Measurements from ENCODE around the gene LMX1B.
"Not testable (repeated sequence)": the region's sequence is repeated elsewhere in the genome, so short reads cannot be mapped to it uniquely, and the experiment has no call there.

The LMX1B gene

GRCh38 chr9:126708178-126708577, 94.5 kb downstream of the LMX1B start:
- Histone ChIP-seq H3K9ac (ENCODE audit: insufficient read length) (no peak overlapping the region), H3K9me3 (ENCODE audit: low read depth, low read length) (no peaks in the 10 kb centered on the region), H3K27ac (no peak overlapping the region), H3K4me3 (no peak overlapping the region), H3K36me3 (ENCODE audit: insufficient read depth, low read length) (no peaks in the 10 kb centered on the region)
- DNase-seq (ENCODE audit: low read depth, low spot score), result no peak
- no peak for TF ChIP-seq FOXP2 (optimal IDR thresholded peaks at IDR 0.05; ENCODE audit: control extremely low read depth, extremely low read length, insufficient read depth)
- TF ChIP-seq POLR2AphosphoS5 (IDR thresholded peaks at IDR 0.05; ENCODE audit: borderline replicate concordance, low read depth, low read length), result no peak
- TF ChIP-seq EZH2 (IDR thresholded peaks at IDR 0.05), result no peak

DNA sequence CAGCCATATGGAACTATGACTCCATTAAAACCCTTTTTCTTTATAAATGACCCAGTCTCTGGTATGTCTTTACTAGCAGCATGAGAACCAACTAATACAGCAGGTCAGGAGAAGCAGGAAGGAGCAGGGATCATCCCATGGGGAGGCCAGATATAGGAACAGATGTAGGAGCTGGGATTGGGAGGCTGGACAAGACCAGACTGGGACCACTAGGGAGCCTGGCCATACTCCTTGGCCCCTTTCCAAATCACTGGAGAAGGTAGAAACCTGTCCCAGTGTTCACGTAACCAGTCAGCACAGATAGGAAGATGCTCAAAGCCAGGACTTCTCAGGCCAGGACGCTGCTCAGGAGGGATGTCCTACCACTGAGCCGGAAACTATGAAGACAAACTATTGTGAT, 95.5 kb downstream of the LMX1B start:
- DNase-seq (ENCODE audit: low read depth, low spot score), result no peak
- TF ChIP-seq POLR2AphosphoS5 (IDR thresholded peaks at IDR 0.05; ENCODE audit: borderline replicate concordance, low read depth, low read length) (no peak), EZH2 (IDR thresholded peaks at IDR 0.05) (no peak), FOXP2 (optimal IDR thresholded peaks at IDR 0.05; ENCODE audit: control extremely low read depth, extremely low read length, insufficient read depth) (no peak)
- Histone ChIP-seq H3K27ac (no peak overlapping the region), H3K36me3 (ENCODE audit: insufficient read depth, low read length) (no peaks in the 10 kb centered on the region), H3K4me3 (no peak overlapping the region), H3K9me3 (ENCODE audit: low read depth, low read length) (no peaks in the 10 kb centered on the region), H3K9ac (ENCODE audit: insufficient read length) (no peak overlapping the region)

GRCh38 chr9:126715382-126715781, 101.7 kb downstream of the LMX1B start:
- DNase-seq (ENCODE audit: low read depth, low spot score), result no peak
- Histone ChIP-seq H3K9ac (ENCODE audit: insufficient read length) (no peak overlapping the region), H3K27ac (no peak overlapping the region), H3K36me3 (ENCODE audit: insufficient read depth, low read length) (no peaks in the 10 kb centered on the region), H3K4me3 (no peak overlapping the region), H3K9me3 (ENCODE audit: low read depth, low read length) (no peaks in the 10 kb centered on the region)
- TF ChIP-seq POLR2AphosphoS5 (IDR thresholded peaks at IDR 0.05; ENCODE audit: borderline replicate concordance, low read depth, low read length), result no peak
- TF ChIP-seq EZH2 (IDR thresholded peaks at IDR 0.05), result no peak
- no peak for TF ChIP-seq FOXP2 (optimal IDR thresholded peaks at IDR 0.05; ENCODE audit: control extremely low read depth, extremely low read length, insufficient read depth)

GRCh38 chr9:126717441-126717840, 103.7 kb downstream of the LMX1B start:
- not testable (repeated sequence) for H3K4me3 ChIP-seq; H3K9ac ChIP-seq (ENCODE audit: insufficient read length); H3K9me3 ChIP-seq (ENCODE audit: low read depth, low read length); DNase-seq (ENCODE audit: low read depth, low spot score); H3K36me3 ChIP-seq (ENCODE audit: insufficient read depth, low read length); H3K27ac ChIP-seq

GRCh38 chr9:126719618-126720031, 105.9 kb downstream of the LMX1B start:
- peak; percentile 86 for DNase-seq (ENCODE audit: low read depth, low spot score)
- H3K4me3 ChIP-seq, result peak overlapping the region; percentile 60
- no peaks in the 10 kb centered on the region for H3K9me3 ChIP-seq (ENCODE audit: low read depth, low read length)
- H3K27ac ChIP-seq, result peak overlapping the region; percentile 82
- TF ChIP-seq FOXP2 (optimal IDR thresholded peaks at IDR 0.05; ENCODE audit: control extremely low read depth, extremely low read length, insufficient read depth) (no peak), POLR2AphosphoS5 (IDR thresholded peaks at IDR 0.05; ENCODE audit: borderline replicate concordance, low read depth, low read length) (peak; percentile 16; the same call in 1 of the 2 replicates)
- no peak overlapping the region for H3K9ac ChIP-seq (ENCODE audit: insufficient read length)
- H3K36me3 ChIP-seq (ENCODE audit: insufficient read depth, low read length), result no peaks in the 10 kb centered on the region

DNA sequence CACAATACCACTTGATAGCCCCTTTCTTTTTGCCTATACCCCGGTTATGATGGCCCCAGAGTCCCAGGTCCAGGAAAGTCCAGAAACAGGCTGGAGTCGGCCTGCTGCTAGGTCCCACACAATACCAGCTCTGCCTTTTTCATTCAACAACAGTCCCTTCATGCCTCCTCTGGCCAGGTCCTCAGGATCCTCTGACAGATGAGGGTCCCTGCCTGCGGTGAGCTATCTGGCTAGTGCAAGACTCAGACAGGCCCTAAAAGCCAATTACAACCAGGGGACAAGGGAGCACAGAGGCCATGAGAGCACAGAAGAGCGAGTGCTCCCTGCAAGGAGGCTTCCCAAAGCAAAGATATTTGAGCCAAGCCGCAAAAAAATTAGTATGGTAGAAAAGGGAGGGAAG, 106.3 kb downstream of the LMX1B start:
- no peak for DNase-seq (ENCODE audit: low read depth, low spot score)
- Histone ChIP-seq H3K9ac (ENCODE audit: insufficient read length) (no peak overlapping the region), H3K4me3 (0 out of 2 replicates have a peak overlapping the region, but pooled peaks have one; percentile 3), H3K27ac (peak overlapping the region; percentile 74), H3K9me3 (ENCODE audit: low read depth, low read length) (no peaks in the 10 kb centered on the region), H3K36me3 (ENCODE audit: insufficient read depth, low read length) (no peaks in the 10 kb centered on the region)
- no peak for TF ChIP-seq POLR2AphosphoS5 (IDR thresholded peaks at IDR 0.05; ENCODE audit: borderline replicate concordance, low read depth, low read length)
- no peak for TF ChIP-seq EZH2 (IDR thresholded peaks at IDR 0.05)
- TF ChIP-seq FOXP2 (optimal IDR thresholded peaks at IDR 0.05; ENCODE audit: control extremely low read depth, extremely low read length, insufficient read depth), result no peak

GRCh38 chr9:126720661-126721563, 107.2 kb downstream of the LMX1B start:
- no peak for DNase-seq (ENCODE audit: low read depth, low spot score)
- TF ChIP-seq EZH2 (IDR thresholded peaks at IDR 0.05), result no peak
- TF ChIP-seq POLR2AphosphoS5 (IDR thresholded peaks at IDR 0.05; ENCODE audit: borderline replicate concordance, low read depth, low read length), result no peak
- no peak for TF ChIP-seq FOXP2 (optimal IDR thresholded peaks at IDR 0.05; ENCODE audit: control extremely low read depth, extremely low read length, insufficient read depth)
- Histone ChIP-seq H3K9ac (ENCODE audit: insufficient read length) (no peak overlapping the region), H3K36me3 (ENCODE audit: insufficient read depth, low read length) (no peaks in the 10 kb centered on the region), H3K9me3 (ENCODE audit: low read depth, low read length) (no peaks in the 10 kb centered on the region), H3K4me3 (no peak overlapping the region; the same call in 1 of the 2 replicates), H3K27ac (peak overlapping the region; percentile 78; the same call in 1 of the 2 replicates)

- Histone ChIP-seq H3K4me3 (peak overlapping the region; percentile 89), H3K9me3 (ENCODE audit: low read depth, low read length) (no peaks in the 10 kb centered on the region), H3K36me3 (ENCODE audit: insufficient read depth, low read length) (no peaks in the 10 kb centered on the region), H3K9ac (ENCODE audit: insufficient read length) (no peak overlapping the region), H3K27ac (peak overlapping the region; percentile 78; the same call in 1 of the 2 replicates)
- TF ChIP-seq POLR2AphosphoS5 (IDR thresholded peaks at IDR 0.05; ENCODE audit: borderline replicate concordance, low read depth, low read length) (no peak), FOXP2 (optimal IDR thresholded peaks at IDR 0.05; ENCODE audit: control extremely low read depth, extremely low read length, insufficient read depth) (no peak), EZH2 (IDR thresholded peaks at IDR 0.05) (no peak)
- DNase-seq (ENCODE audit: low read depth, low spot score), result no peak
Observed at GRCh38 chr9:126721564-126721981, 107.8 kb downstream of the LMX1B start.

All from SK-N-MC (cell line).